Choroid plexus epithelial cell (primary cell): ENCODE measurements around the gene CDK5.
"Not testable (repeated sequence)": the region's sequence is repeated elsewhere in the genome, so short reads cannot be mapped to it uniquely, and the experiment has no call there.

ENCODE experiments used
- DNase-seq: peaks from one replicate; pipeline ENCODE4 v3.0.0-alpha.2; 2010; ENCODE audit warnings: low read depth
- H3K4me3 ChIP-seq: 2 replicates; pipeline ENCODE4 v1.5.1; 2011; ENCODE audit warnings: low read depth, mild to moderate bottlenecking, control low read depth, low read length, moderate library complexity
- TF ChIP-seq, protein P1 (sequence below): conservative IDR thresholded peaks from 2 replicates; pipeline ENCODE4 v1.5.1; 2011; ENCODE audit warnings: low read depth, mild to moderate bottlenecking, control low read depth, inconsistent platforms, low read length, moderate library complexity

Gene CDK5

DNA sequence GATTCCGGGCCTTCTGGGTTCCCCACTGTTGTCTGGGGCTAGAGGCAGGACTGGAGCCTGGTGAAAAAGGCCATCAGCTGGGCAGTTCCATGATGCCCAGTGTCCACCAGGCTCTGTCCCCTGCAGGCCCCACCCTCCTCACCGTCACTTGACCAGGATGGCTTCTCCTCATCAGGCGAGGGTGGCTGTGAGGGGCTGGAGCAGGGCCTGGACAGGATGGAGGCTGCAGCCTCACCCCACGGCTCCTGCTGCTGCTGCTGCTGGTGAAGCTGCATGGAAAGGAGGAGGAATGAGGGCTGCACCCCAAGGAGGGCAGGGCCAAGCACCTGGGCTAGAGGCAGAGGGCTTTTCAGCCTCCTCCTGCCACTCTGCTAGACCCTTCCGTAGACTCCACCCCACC is 41.7 kb downstream of the CDK5 start:
- DNase-seq: no peak
- TF ChIP-seq, protein P1, sequence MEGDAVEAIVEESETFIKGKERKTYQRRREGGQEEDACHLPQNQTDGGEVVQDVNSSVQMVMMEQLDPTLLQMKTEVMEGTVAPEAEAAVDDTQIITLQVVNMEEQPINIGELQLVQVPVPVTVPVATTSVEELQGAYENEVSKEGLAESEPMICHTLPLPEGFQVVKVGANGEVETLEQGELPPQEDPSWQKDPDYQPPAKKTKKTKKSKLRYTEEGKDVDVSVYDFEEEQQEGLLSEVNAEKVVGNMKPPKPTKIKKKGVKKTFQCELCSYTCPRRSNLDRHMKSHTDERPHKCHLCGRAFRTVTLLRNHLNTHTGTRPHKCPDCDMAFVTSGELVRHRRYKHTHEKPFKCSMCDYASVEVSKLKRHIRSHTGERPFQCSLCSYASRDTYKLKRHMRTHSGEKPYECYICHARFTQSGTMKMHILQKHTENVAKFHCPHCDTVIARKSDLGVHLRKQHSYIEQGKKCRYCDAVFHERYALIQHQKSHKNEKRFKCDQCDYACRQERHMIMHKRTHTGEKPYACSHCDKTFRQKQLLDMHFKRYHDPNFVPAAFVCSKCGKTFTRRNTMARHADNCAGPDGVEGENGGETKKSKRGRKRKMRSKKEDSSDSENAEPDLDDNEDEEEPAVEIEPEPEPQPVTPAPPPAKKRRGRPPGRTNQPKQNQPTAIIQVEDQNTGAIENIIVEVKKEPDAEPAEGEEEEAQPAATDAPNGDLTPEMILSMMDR: no peak
- no peak overlapping the region for H3K4me3 ChIP-seq

GRCh38 chr7:151014950-151015349 is 42.7 kb downstream of the CDK5 start:
- no peak overlapping the region for H3K4me3 ChIP-seq
- TF ChIP-seq, protein P1: no peak
- no peak for DNase-seq

DNA sequence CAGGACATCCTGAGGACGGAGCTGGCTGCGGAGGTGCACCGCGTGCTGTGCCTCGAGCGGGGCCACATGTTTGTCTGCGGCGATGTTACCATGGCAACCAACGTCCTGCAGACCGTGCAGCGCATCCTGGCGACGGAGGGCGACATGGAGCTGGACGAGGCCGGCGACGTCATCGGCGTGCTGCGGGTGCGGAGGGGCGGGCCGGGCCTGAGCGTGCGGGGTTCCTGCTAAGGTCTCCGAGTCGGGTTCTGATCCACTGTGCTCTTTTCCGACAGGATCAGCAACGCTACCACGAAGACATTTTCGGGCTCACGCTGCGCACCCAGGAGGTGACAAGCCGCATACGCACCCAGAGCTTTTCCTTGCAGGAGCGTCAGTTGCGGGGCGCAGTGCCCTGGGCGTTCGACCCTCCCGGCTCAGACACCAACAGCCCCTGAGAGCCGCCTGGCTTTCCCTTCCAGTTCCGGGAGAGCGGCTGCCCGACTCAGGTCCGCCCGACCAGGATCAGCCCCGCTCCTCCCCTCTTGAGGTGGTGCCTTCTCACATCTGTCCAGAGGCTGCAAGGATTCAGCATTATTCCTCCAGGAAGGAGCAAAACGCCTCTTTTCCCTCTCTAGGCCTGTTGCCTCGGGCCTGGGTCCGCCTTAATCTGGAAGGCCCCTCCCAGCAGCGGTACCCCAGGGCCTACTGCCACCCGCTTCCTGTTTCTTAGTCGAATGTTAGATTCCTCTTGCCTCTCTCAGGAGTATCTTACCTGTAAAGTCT is 43.8 kb downstream of the CDK5 start:
- peak overlapping the region; percentile 45 for H3K4me3 ChIP-seq
- TF ChIP-seq, protein P1: peak; percentile 16
- DNase-seq: peak; percentile 58

DNA sequence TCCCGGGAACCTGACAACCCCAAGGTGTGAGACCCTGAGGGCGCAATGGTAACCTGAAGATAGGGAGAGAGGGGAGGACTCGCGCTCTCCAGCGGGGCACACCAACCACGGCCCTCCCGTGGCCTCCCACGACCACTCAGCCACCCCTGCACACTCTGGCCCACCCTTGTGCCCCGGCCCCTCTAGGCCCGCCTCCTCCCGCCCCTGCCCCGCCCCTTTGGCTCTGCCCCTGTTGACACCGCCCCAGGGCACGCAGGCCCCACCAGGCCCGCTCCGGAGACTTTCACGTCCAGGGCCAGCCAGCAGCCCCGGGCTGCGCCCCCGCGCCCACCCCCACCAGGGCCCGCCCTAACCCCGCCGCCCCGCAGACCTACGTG is 44.4 kb downstream of the CDK5 start:
- DNase-seq: no peak
- TF ChIP-seq, protein P1: no peak
- peak overlapping the region; percentile 45 for H3K4me3 ChIP-seq

- TF ChIP-seq, protein P1: peak; percentile 78
- DNase-seq: peak; percentile 54
- H3K4me3 ChIP-seq: no peak overlapping the region
These were observed 44.8 kb downstream of the CDK5 start for GRCh38 chr7:151012911-151013347.

DNA sequence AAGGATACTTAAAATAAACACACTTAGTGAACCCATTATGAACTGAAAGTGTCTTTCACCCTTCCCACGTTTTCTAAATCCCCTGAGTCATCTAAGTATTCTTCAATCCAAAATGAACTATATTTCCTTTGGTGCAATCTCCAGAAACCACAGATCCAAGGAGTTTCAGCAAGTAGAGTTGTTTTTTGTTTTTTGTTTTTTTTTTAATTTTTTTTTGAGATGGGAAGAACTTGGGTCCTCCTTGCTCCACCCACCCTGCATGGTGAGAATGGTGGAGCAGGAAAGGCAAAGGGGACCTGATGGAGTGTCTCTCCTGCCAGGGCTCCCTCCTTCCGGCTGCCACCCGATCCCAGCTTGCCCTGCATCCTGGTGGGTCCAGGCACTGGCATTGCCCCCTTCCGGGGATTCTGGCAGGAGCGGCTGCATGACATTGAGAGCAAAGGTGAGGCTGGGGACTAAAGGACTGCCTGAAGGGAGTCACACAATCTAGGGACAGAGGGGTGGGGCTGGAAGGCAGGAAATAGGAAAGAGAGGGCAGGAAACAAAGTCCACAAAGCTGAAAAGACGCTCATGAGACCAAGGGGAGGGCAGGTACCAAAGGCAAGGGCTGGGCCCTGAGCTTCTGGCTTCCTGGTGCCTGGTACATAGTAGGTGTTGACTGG is 45.5 kb downstream of the CDK5 start:
- H3K4me3 ChIP-seq: no peak overlapping the region
- DNase-seq: no peak
- TF ChIP-seq, protein P1: no peak

DNA sequence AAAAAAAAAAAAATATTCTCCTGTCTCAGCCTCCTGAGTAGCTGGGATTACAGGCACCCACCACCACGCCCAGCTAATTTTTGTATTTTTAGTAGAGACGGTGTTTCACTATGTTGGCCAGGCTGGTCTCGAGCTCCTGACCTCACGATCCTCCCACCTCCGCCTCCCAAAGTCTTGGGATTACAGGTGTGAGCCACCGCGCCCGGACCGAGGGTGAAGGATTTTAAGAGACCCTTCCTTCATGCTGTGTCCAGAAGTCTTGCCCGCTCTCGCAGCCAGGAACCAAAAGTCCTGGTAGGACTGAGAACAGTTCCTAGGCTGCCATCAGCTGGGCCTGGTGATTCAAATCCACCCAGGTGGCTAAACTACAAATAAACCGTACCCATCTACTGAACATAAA is 46.1 kb downstream of the CDK5 start:
- DNase-seq, H3K4me3 ChIP-seq: not testable (repeated sequence)
